HCT116 (cell line): Measurements from ENCODE around the gene C16orf74. TPM values are rescaled to one million over a fixed set of nuclear protein-coding genes. Genes with fewer than 3 reads are reported as not detected.
A peak's percentile ranks its signal among the peaks of the same experiment; 100 is the strongest.

ENCODE experiments used
- ATAC-seq: fragments of 200-7000 bp; cut with Tn5 transposase; 2 replicates; pipeline ENCODE4 v1.9.1; 2020; ENCODE audit warnings: mild to moderate bottlenecking, moderate library complexity
- BruUV-seq: library from RNA; stranded (reverse); fragments of 400-500 nt; replicated peaks from 2 replicates; lab custom pipeline; 2021; lab: Mats Ljungman, UMichigan
- CTCF ChIA-PET: fragments of 300-600 bp; sonication (Branson Sonifier 250); formaldehyde crosslinking; loops from one replicate; lab custom pipeline; 2021; ENCODE audit warnings: antibody characterized with exemption; lab: Charles Lee
- POLR2A ChIA-PET: fragments of 300-600, 350-600 bp; sonication (Branson Sonifier 250); formaldehyde crosslinking; loops from one replicate; lab custom pipeline; 2021; ENCODE audit warnings: antibody characterized with exemption; lab: Charles Lee
- RAD21 ChIA-PET, 2 experiments: fragments of 300-600 bp; sonication (Branson Sonifier 250); formaldehyde crosslinking; loops; one replicate each; lab custom pipeline; 2023; ENCODE audit warnings: low total read pairs in 2 of 2; ENCODE audit not compliant: uncharacterized antibody in 2 of 2, unreplicated experiment in 2 of 2, low non-redundant PET in 1 of 2; lab: Charles Lee
- DNase-seq: peaks from one replicate; pipeline ENCODE4 v3.0.0-alpha.2; 2010; ENCODE audit warnings: low read depth, low spot score
- H2AFZ ChIP-seq: fragments of 200-600 bp; shearing (Covaris generic), sonication (generic); 2 replicates; pipeline ENCODE4 v1.6.1; 2017; ENCODE audit warnings: low read depth, mixed run types, mixed read lengths, antibody characterized with exemption, low read length; ENCODE audit not compliant: poor library complexity, severe bottlenecking
- H3K27ac ChIP-seq: 2 replicates; pipeline ENCODE4 v1.5.1; 2012; ENCODE audit warnings: low read depth, low read length
- H3K27me3 ChIP-seq: fragments of 200-600 bp; sonication (generic); 2 replicates; pipeline ENCODE4 v1.6.1; 2016; ENCODE audit warnings: mixed run types, low read length, mixed read lengths; ENCODE audit not compliant: insufficient read depth
- H3K36me3 ChIP-seq, 2 experiments: fragments of 200-500 bp in 1 of 2; fragments of 200-600 bp in 1 of 2; sonication (Bioruptor generic) in 1 of 2; sonication (generic) in 1 of 2; 2 replicates each; pipeline versions ENCODE4 v1.5.1 to v1.6.1; 2014 to 2016; ENCODE audit warnings: low read length in 2 of 2, inconsistent platforms in 1 of 2, mixed read lengths in 1 of 2, mixed run types in 1 of 2; ENCODE audit not compliant: insufficient read depth in 2 of 2, control insufficient read depth in 1 of 2
- H3K4me1 ChIP-seq, 2 experiments: fragments of 200-600 bp in 1 of 2; sonication (generic) in 1 of 2; 2 replicates each; pipeline versions ENCODE4 v1.5.1 to v1.6.1; 2012 to 2017; ENCODE audit warnings: low read length in 2 of 2, inconsistent platforms in 1 of 2, mild to moderate bottlenecking in 1 of 2, mixed read lengths in 1 of 2, mixed run types in 1 of 2, moderate library complexity in 1 of 2; ENCODE audit not compliant: insufficient read depth in 2 of 2, control insufficient read depth in 1 of 2
- H3K4me2 ChIP-seq: fragments of 200-600 bp; sonication (generic); 2 replicates; pipeline ENCODE4 v1.6.1; 2017; ENCODE audit warnings: mixed run types, low read length, mixed read lengths
- H3K4me3 ChIP-seq, 2 experiments: fragments of 200-600 bp in 1 of 2; sonication (generic) in 1 of 2; replicated peaks in 1 of 2; 2 replicates each; pipeline ENCODE4 v1.5.1; 2011 to 2016; ENCODE audit warnings: low read length in 2 of 2, control low read depth in 1 of 2, low read depth in 1 of 2, mild to moderate bottlenecking in 1 of 2, mixed read lengths in 1 of 2, mixed run types in 1 of 2
- H3K79me2 ChIP-seq: fragments of 200-600 bp; sonication (generic); 2 replicates; pipeline ENCODE4 v1.6.1; 2017; ENCODE audit warnings: mild to moderate bottlenecking, mixed run types, low read length, moderate library complexity, mixed read lengths; ENCODE audit not compliant: insufficient read depth
- H3K9ac ChIP-seq: fragments of 200-600 bp; sonication (generic); 2 replicates; pipeline ENCODE4 v1.6.1; 2016; ENCODE audit warnings: low read length, mixed read lengths
- H3K9me2 ChIP-seq: fragments of 200-600 bp; sonication (generic), shearing (Covaris generic); 2 replicates; pipeline ENCODE4 v1.6.1; 2017; ENCODE audit warnings: mixed run types, mild to moderate bottlenecking, moderate library complexity; ENCODE audit not compliant: insufficient read depth
- H3K9me3 ChIP-seq, 2 experiments: fragments of 200-500 bp in 1 of 2; fragments of 200-600 bp in 1 of 2; sonication (Bioruptor generic) in 1 of 2; sonication (generic) in 1 of 2; 2 replicates each; pipeline ENCODE4 v1.6.1; 2014 to 2017; ENCODE audit warnings: low read length in 2 of 2, mixed read lengths in 2 of 2, inconsistent platforms in 1 of 2, low read depth in 1 of 2, mild to moderate bottlenecking in 1 of 2, mixed run types in 1 of 2, moderate library complexity in 1 of 2; ENCODE audit not compliant: control insufficient read depth in 1 of 2, insufficient read depth in 1 of 2
- H4K20me1 ChIP-seq: fragments of 200-600 bp; sonication (generic), shearing (Covaris generic); 2 replicates; pipeline ENCODE4 v1.6.1; 2017; ENCODE audit warnings: mixed run types, mild to moderate bottlenecking, moderate library complexity; ENCODE audit not compliant: insufficient read depth
- EGR1 ChIP-seq: IDR thresholded peaks from 2 replicates; pipeline ENCODE4 v1.6.1; 2012; ENCODE audit warnings: low read depth
- EZH2 ChIP-seq: fragments of 200-600 bp; sonication (generic); IDR thresholded peaks from 2 replicates; pipeline ENCODE4 v1.6.1; 2017; ENCODE audit warnings: antibody characterized with exemption, mixed run types
- JUND ChIP-seq: IDR thresholded peaks from 2 replicates; pipeline ENCODE4 v1.6.1; 2012
- SIN3A ChIP-seq: IDR thresholded peaks from 2 replicates; pipeline ENCODE4 v1.6.1; 2012; ENCODE audit warnings: low read depth
- YY1 ChIP-seq: IDR thresholded peaks from 2 replicates; pipeline ENCODE4 v1.6.1; 2011; ENCODE audit warnings: low read length, low read depth, moderate library complexity, mild to moderate bottlenecking; ENCODE audit not compliant: insufficient replicate concordance; ENCODE audit errors: extremely low read depth
- ZNF274 ChIP-seq: fragments of 200-500 bp; sonication (Bioruptor generic); IDR thresholded peaks from 2 replicates; pipeline ENCODE4 v1.6.1; 2014; ENCODE audit warnings: mild to moderate bottlenecking, low read depth, low read length, inconsistent platforms
- intact Hi-C: fragments of 100-400 bp; cut with micrococcal nuclease; formaldehyde crosslinking; loops from 2 replicates; pipeline ENCODE4 v1.10.0; 2022
- total RNA-seq: library from RNA; stranded (reverse); gene quantifications from one replicate; pipeline ENCODE4 v1.2.1, GENCODE V29; 2021; ENCODE audit not compliant: unreplicated experiment
- TF ChIP-seq, protein P1 (sequence below): IDR thresholded peaks from 2 replicates; pipeline ENCODE4 v1.6.1; 2012

C16orf74 gene
- total RNA-seq, 1 experiment from 2014 or later: 30.0 TPM

DNA sequence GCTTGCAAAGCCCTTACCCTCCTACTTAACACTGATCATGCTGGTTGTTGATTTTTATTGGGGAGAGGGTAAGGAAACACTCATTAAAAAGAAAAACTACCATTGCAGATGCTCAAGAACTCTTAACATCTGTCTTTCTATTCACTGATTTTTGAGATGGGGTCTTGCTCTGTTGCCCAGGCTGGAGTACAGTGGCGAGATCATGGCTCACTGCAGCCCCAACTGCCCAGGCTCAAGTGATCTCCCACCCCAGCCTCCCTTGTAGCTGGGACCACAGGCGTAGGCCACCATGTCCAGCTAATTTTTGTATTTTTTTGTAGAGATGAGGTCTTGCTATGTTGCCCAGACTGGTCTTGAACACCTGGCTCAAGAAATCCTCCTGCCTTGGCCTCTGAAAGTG is 33.9 kb upstream of the C16orf74 start:
- intact Hi-C loops: no loop called here
- H2AFZ ChIP-seq: no peak overlapping the region

GRCh38 chr16:85783441-85783840 is 32.5 kb upstream of the C16orf74 start:
- Histone ChIP-seq H3K4me1 (no peaks in the 10 kb centered on the region), H3K9me3 (no peaks in the 10 kb centered on the region), H4K20me1 (no peaks in the 10 kb centered on the region; the same call in 1 of the 2 replicates), H3K36me3 (peaks cover 20 to 61% of the 10 kb centered on the region in 2 experiments), H3K9me2 (no peaks in the 10 kb centered on the region), H3K27ac (no peak overlapping the region), H3K27me3 (no peaks in the 10 kb centered on the region), H2AFZ (no peak overlapping the region), H3K4me2 (no peak overlapping the region), H3K9ac (no peak overlapping the region), H3K4me3 (no peak overlapping the region), H3K79me2 (peaks cover 68% of the 10 kb centered on the region)
- intact Hi-C loops: no loop called here
- BruUV-seq: no TSS peak
- DNase-seq (no peak), ATAC-seq (peak; percentile 33; the same call in 1 of the 2 replicates)
- TF ChIP-seq JUND (no peak), EZH2 (no peak)
- ChIA-PET CTCF (no interaction called here), RAD21 (no interaction called here), POLR2A (no interaction called here)

More for the DNA sequence above, 33.9 kb upstream of the C16orf74 start:
- CTCF ChIA-PET: no interaction called here
- Histone ChIP-seq H3K36me3 (peaks cover 21 to 57% of the 10 kb centered on the region in 2 experiments), H3K4me2 (no peak overlapping the region), H3K79me2 (peaks cover 81% of the 10 kb centered on the region)
- no peak for TF ChIP-seq YY1
- TF ChIP-seq SIN3A: no peak
- TF ChIP-seq, protein P1, sequence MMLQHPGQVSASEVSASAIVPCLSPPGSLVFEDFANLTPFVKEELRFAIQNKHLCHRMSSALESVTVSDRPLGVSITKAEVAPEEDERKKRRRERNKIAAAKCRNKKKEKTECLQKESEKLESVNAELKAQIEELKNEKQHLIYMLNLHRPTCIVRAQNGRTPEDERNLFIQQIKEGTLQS: no peak
- TF ChIP-seq EGR1: no peak
- no peak for TF ChIP-seq ZNF274
- TF ChIP-seq, all 23 proteins: peak for 0
- no peaks in the 10 kb centered on the region for H3K4me1 ChIP-seq
- ChIA-PET POLR2A (no interaction called here), RAD21 (no interaction called here)
- H4K20me1 ChIP-seq: no peaks in the 10 kb centered on the region; the same call in 1 of the 2 replicates
- no peak overlapping the region for H3K27ac ChIP-seq
- ATAC-seq (no peak), DNase-seq (no peak)
- no peaks in the 10 kb centered on the region for H3K27me3 ChIP-seq
- no peak overlapping the region for H3K4me3 ChIP-seq
- H3K9ac ChIP-seq: no peak overlapping the region
- no TSS peak for BruUV-seq
- no peaks in the 10 kb centered on the region for H3K9me3 ChIP-seq
- no peaks in the 10 kb centered on the region for H3K9me2 ChIP-seq
